H9 (cell line): ENCODE data around the gene COL18A1. TPM values are rescaled to one million over a fixed set of nuclear protein-coding genes. Genes with fewer than 3 reads are reported as not detected.

Source experiments
- DNase-seq: peaks from one replicate; pipeline ENCODE4 v3.0.0-alpha.2; 2017
- H2AFZ ChIP-seq: one replicate; pipeline ENCODE4 v1.6.1; 2013; ENCODE audit warnings: mild to moderate bottlenecking, low read length, control low read depth, moderate library complexity
- H2AK5ac ChIP-seq: 2 replicates; pipeline ENCODE4 v1.6.1; 2013; ENCODE audit warnings: low read length, control low read depth, mixed read lengths; ENCODE audit not compliant: insufficient read length
- H2BK120ac ChIP-seq: one replicate; pipeline ENCODE4 v1.6.1; 2013; ENCODE audit warnings: low read depth, mild to moderate bottlenecking, low read length, control low read depth, inconsistent platforms; ENCODE audit not compliant: poor library complexity, severe bottlenecking
- H2BK12ac ChIP-seq: 2 replicates; pipeline ENCODE4 v1.6.1; 2013; ENCODE audit warnings: low read length, control low read depth, mixed read lengths, low read depth; ENCODE audit not compliant: insufficient read length
- H2BK15ac ChIP-seq: 2 replicates; pipeline ENCODE4 v1.6.1; 2013; ENCODE audit warnings: low read depth, low read length, control low read depth
- H2BK20ac ChIP-seq: one replicate; pipeline ENCODE4 v1.6.1; 2013; ENCODE audit warnings: low read depth, mild to moderate bottlenecking, low read length, control low read depth, inconsistent platforms; ENCODE audit not compliant: poor library complexity, severe bottlenecking
- H2BK5ac ChIP-seq: 2 replicates; pipeline ENCODE4 v1.6.1; 2013; ENCODE audit warnings: low read length, control low read depth, mixed read lengths; ENCODE audit not compliant: insufficient read length
- H3K14ac ChIP-seq: 2 replicates; pipeline ENCODE4 v1.6.1; 2013; ENCODE audit warnings: low read length, control low read depth; ENCODE audit not compliant: insufficient read depth
- H3K18ac ChIP-seq: 2 replicates; pipeline ENCODE4 v1.6.1; 2013; ENCODE audit warnings: low read depth, mild to moderate bottlenecking, mixed read lengths, low read length, control low read depth; ENCODE audit not compliant: insufficient read length
- H3K23ac ChIP-seq: 2 replicates; pipeline ENCODE4 v1.6.1; 2013; ENCODE audit warnings: low read length, control low read depth, mixed read lengths, low read depth; ENCODE audit not compliant: insufficient read length
- H3K23me2 ChIP-seq: 2 replicates; pipeline ENCODE4 v1.6.1; 2013; ENCODE audit warnings: low read depth, mild to moderate bottlenecking, mixed read lengths, low read length, control low read depth; ENCODE audit not compliant: insufficient read length, poor library complexity, severe bottlenecking
- H3K27ac ChIP-seq: 2 replicates; pipeline ENCODE4 v1.5.1; 2013; ENCODE audit warnings: low read length, control low read depth, mixed read lengths, low read depth; ENCODE audit not compliant: insufficient read length
- H3K27me3 ChIP-seq: 2 replicates; pipeline ENCODE4 v1.6.1; 2013; ENCODE audit warnings: low read length, control low read depth, inconsistent platforms; ENCODE audit not compliant: insufficient read depth
- H3K4ac ChIP-seq: 2 replicates; pipeline ENCODE4 v1.6.1; 2013; ENCODE audit warnings: low read depth, mild to moderate bottlenecking, control low read depth, inconsistent platforms, low read length, moderate library complexity
- H3K4me1 ChIP-seq: 2 replicates; pipeline ENCODE4 v1.6.1; 2013; ENCODE audit warnings: low read length, control low read depth, inconsistent platforms; ENCODE audit not compliant: insufficient read depth
- H3K4me2 ChIP-seq: 2 replicates; pipeline ENCODE4 v1.6.1; 2013; ENCODE audit warnings: low read length, control low read depth, mixed read lengths; ENCODE audit not compliant: insufficient read length, insufficient read depth
- H3K56ac ChIP-seq: 2 replicates; pipeline ENCODE4 v1.6.1; 2013; ENCODE audit warnings: low read depth, mild to moderate bottlenecking, mixed read lengths, low read length, control low read depth; ENCODE audit not compliant: insufficient read length
- H3K79me1 ChIP-seq: 2 replicates; pipeline ENCODE4 v1.6.1; 2013; ENCODE audit warnings: low read depth, mild to moderate bottlenecking, moderate library complexity, low read length, control low read depth, inconsistent platforms; ENCODE audit not compliant: insufficient read depth, poor library complexity, severe bottlenecking
- H3K79me2 ChIP-seq: 2 replicates; pipeline ENCODE4 v1.6.1; 2013; ENCODE audit warnings: low read length, control low read depth, inconsistent platforms; ENCODE audit not compliant: insufficient read depth
- H3K9ac ChIP-seq: 2 replicates; pipeline ENCODE4 v1.6.1; 2013; ENCODE audit warnings: low read length, control low read depth, mixed read lengths; ENCODE audit not compliant: insufficient read length; ENCODE audit errors: extremely low read depth
- H3K9me3 ChIP-seq: one replicate; pipeline ENCODE4 v1.6.1; 2013; ENCODE audit warnings: low read depth, low read length, inconsistent platforms; ENCODE audit not compliant: control insufficient read depth
- H3T11ph ChIP-seq: one replicate; pipeline ENCODE4 v1.6.1; 2013; ENCODE audit warnings: mild to moderate bottlenecking, low read length, control low read depth, inconsistent platforms
- H4K20me1 ChIP-seq: one replicate; pipeline ENCODE4 v1.6.1; 2013; ENCODE audit not compliant: control insufficient read depth, insufficient read length, insufficient read depth
- H4K5ac ChIP-seq: 2 replicates; pipeline ENCODE4 v1.6.1; 2013; ENCODE audit warnings: low read depth, mild to moderate bottlenecking, mixed read lengths, low read length, control low read depth; ENCODE audit not compliant: insufficient read length
- H4K8ac ChIP-seq: replicated peaks from 2 replicates; pipeline ENCODE4 v1.6.1; 2013; ENCODE audit warnings: low read length, control low read depth, mixed read lengths, low read depth; ENCODE audit not compliant: insufficient read length
- H4K91ac ChIP-seq: 2 replicates; pipeline ENCODE4 v1.6.1; 2013; ENCODE audit warnings: low read depth, mild to moderate bottlenecking, moderate library complexity, mixed read lengths, low read length, control low read depth; ENCODE audit not compliant: insufficient read length
- H3K27ac Mint-ChIP-seq, 3 experiments: 2 replicates in 2 of 3; 3 replicates in 1 of 3; pipeline ENCODE4 v1.8.0; 2020 to 2021; ENCODE audit warnings: mixed read lengths in 3 of 3, mild to moderate bottlenecking in 1 of 3, moderate library complexity in 1 of 3
- H3K27me3 Mint-ChIP-seq: 2 replicates; pipeline ENCODE4 v1.8.0; 2021; ENCODE audit warnings: low read depth, mild to moderate bottlenecking, moderate library complexity, mixed read lengths
- H3K36me3 Mint-ChIP-seq, 3 experiments: 2 replicates in 2 of 3; 3 replicates in 1 of 3; pipeline ENCODE4 v1.8.0; 2020 to 2021; ENCODE audit warnings: low read depth in 3 of 3, mixed read lengths in 3 of 3; ENCODE audit not compliant: insufficient read depth in 1 of 3
- H3K4me1 Mint-ChIP-seq, 2 experiments: 2 replicates each; pipeline ENCODE4 v1.8.0; 2020; ENCODE audit warnings: mixed read lengths in 2 of 2
- H3K4me3 Mint-ChIP-seq, 2 experiments: 2 replicates in 1 of 2; 3 replicates in 1 of 2; pipeline ENCODE4 v1.8.0; 2020 to 2021; ENCODE audit warnings: mild to moderate bottlenecking in 2 of 2, mixed read lengths in 2 of 2, moderate library complexity in 1 of 2
- H3K9me3 Mint-ChIP-seq, 2 experiments: 2 replicates in 1 of 2; 3 replicates in 1 of 2; pipeline ENCODE4 v1.8.0; 2020; ENCODE audit warnings: mild to moderate bottlenecking in 2 of 2, mixed read lengths in 2 of 2, moderate library complexity in 1 of 2
- CTCF ChIP-seq: fragments of 200-600 bp; sonication (generic); conservative IDR thresholded peaks from 3 replicates; pipeline ENCODE4 v1.8.0; 2021; ENCODE audit warnings: antibody characterized with exemption, mild to moderate bottlenecking
- WGBS: extraction: QIAGEN DNeasy Blood & Tissue Kit; methylation state at CpG from one replicate; pipeline ENCODE4 v1.1.7; 2013; ENCODE audit warnings: missing lambda C conversion rate, low lambda C conversion rate, mixed read lengths; ENCODE audit not compliant: insufficient read length; ENCODE audit errors: extremely low coverage; 5-methylcytosine and 5-hydroxymethylcytosine counted together
- total RNA-seq: library from RNA; stranded (reverse); gene quantifications from 2 replicates; pipeline ENCODE4 v1.2.1, GENCODE V29; 2021

Gene COL18A1
- total RNA-seq, 1 experiment from 2014 or later = 232 TPM

DNA sequence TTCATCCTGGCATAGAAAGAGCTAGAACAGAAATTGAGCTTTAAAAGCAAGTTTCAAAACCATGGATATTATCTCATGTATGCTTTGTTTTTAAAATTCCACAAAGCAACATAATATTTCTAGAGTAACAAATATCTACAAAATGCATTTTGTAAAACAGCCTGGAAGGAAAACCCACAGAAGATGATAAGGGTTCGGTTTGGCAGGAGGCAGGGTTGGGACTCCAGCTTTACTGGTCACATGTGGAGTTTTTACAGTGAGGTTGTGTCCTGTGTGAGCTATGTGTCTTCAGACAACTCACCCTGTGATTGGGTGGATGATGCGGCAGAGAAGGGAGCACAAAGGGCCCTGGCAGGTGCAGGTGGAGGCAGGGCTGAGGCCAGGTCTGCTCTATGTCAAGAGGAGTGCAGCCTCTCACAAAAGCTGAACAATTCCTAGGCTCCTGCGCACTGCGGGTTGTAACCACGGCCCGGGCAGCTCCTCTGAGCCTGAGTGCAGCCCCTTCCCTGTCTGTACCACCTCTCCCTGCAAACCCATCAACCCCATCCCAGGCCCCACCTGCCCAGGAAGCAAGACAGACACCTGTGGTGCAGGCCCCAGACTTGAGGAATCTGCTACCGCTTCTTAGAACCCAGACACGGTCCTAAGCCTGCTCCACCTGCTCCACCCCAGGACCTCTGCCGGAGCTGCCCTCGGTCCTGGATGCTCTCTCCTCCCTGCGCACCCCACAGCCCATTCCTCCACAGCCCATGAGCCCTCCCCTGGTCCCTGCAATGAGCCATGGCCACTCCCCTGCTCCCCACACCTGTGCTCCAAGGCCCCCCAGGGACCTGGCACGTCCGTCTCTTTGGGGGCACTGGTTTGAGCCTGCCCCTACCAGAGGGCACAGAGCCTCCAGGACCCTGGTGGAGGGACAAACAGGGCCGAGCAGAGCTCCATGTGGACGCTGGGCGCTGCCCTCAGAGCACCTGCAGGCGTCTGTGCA is 2.8 kb upstream of the COL18A1 start:
- Histone ChIP-seq H3K9ac (no peak overlapping the region), H3K79me1 (no peaks in the 10 kb centered on the region), H2AFZ (no peak overlapping the region), H3K79me2 (peaks cover 1% of the 10 kb centered on the region; the same call in 1 of the 2 replicates), H3K27ac (no peak overlapping the region), H2BK120ac (no peak overlapping the region), H2BK20ac (no peak overlapping the region), H4K5ac (no peak overlapping the region), H3K4me1 (peaks cover 5% of the 10 kb centered on the region; the same call in 1 of the 2 replicates), H3K18ac (no peak overlapping the region), H2BK5ac (no peak overlapping the region), H3T11ph (no peak overlapping the region), H4K20me1 (no peaks in the 10 kb centered on the region), H3K4ac (no peak overlapping the region), H3K56ac (no peak overlapping the region), H3K9me3 (no peaks in the 10 kb centered on the region), H3K23ac (no peak overlapping the region), H3K27me3 (no peaks in the 10 kb centered on the region), H3K4me2 (no peak overlapping the region), H2AK5ac (no peak overlapping the region), H3K14ac (no peak overlapping the region), H2BK12ac (no peak overlapping the region), H2BK15ac (no peak overlapping the region), H4K91ac (no peak overlapping the region), H3K23me2 (peaks cover 10% of the 10 kb centered on the region), H4K8ac (no peak overlapping the region)
- Mint-ChIP-seq H3K27me3 (peaks cover 24% of the 10 kb centered on the region), H3K36me3 (peaks cover 4 to 11% (median 11%) of the 10 kb centered on the region in 3 experiments), H3K27ac (no peak overlapping the region), H3K4me3 (no peak overlapping the region), H3K4me1 (peaks cover 21 to 29% of the 10 kb centered on the region in 2 experiments), H3K9me3 (peaks cover 14 to 16% of the 10 kb centered on the region in 2 experiments)
- no peak for DNase-seq
- no peak for TF ChIP-seq CTCF
- WGBS = no CpG with 5 or more reads among the region's 17 CpGs
